Endometrial microvascular endothelial cells (primary cell): ENCODE data around the gene HK2. TPM values are rescaled to one million over a fixed set of nuclear protein-coding genes. Genes with fewer than 3 reads are reported as not detected.

Experiments used
- in situ Hi-C: cut with HindIII; loops from 2 replicates; pipeline ENCODE4 v1.10.0; 2017; ENCODE audit warnings: low sequenced_read_pairs, low pct_unique_long_range_greater_than_20kb; ENCODE audit errors: inconsistent ontology term
- total RNA-seq: library from RNA; depleted of rRNA; stranded (reverse); fragments of >200 nt; gene quantifications from one replicate; pipeline ENCODE4 v1.2.3, GENCODE V29; 2015; ENCODE audit errors: inconsistent ontology term

HK2 gene
- total RNA-seq, 1 donor from 2014 or later: 8.0 TPM

DNA sequence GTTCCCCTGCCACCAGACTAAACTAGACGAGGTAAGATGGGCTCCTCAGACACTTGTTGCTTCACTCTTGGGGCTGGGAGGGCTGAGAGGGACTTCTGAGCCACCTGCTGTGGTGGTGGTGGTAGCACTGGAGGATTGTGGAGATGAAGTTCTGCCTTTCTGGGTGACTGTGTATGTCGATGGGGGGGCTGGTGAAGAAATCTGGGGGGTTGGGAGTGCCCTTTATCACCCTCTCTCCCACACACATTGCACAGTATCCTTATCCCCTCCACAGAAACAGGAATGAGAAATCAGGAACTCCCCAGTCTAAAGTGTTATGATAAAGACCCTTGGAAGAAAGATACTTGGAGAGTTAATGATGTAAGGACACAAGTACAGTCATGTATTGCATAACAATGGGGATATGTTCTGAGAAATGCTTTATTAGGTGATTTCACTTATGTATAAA, 38.5 kb downstream of the HK2 start:
- in situ Hi-C loops: no loop called here

DNA sequence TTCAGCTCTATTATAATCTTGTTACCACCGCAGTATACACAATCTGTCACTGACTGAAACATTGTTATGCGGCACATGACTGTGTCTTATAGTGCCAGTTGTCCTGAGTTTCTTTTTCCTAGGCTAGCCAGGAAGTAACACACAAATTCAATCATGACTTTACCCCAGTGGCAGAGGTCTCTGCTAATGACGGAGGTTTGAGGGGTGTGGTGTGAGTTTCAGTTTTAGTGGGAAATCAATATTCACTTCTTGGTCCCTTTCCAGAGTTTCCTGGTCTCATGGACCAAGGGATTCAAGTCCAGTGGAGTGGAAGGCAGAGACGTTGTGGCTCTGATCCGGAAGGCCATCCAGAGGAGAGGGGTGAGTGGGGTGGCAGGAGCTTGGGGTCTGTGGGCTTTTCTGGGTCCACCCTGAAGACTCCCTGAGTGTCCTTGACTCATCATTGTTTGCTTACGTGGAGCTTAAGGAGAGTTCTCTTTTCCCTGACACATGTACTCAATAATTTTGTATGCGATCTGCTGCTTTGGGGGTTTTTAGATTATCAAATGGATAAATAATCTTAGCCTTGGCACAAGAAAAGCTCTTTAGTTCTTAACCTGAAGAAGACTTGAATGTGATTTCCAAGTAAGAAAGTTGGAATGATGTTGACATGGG, 39.2 kb downstream of the HK2 start:
- in situ Hi-C loops: no loop called here

DNA sequence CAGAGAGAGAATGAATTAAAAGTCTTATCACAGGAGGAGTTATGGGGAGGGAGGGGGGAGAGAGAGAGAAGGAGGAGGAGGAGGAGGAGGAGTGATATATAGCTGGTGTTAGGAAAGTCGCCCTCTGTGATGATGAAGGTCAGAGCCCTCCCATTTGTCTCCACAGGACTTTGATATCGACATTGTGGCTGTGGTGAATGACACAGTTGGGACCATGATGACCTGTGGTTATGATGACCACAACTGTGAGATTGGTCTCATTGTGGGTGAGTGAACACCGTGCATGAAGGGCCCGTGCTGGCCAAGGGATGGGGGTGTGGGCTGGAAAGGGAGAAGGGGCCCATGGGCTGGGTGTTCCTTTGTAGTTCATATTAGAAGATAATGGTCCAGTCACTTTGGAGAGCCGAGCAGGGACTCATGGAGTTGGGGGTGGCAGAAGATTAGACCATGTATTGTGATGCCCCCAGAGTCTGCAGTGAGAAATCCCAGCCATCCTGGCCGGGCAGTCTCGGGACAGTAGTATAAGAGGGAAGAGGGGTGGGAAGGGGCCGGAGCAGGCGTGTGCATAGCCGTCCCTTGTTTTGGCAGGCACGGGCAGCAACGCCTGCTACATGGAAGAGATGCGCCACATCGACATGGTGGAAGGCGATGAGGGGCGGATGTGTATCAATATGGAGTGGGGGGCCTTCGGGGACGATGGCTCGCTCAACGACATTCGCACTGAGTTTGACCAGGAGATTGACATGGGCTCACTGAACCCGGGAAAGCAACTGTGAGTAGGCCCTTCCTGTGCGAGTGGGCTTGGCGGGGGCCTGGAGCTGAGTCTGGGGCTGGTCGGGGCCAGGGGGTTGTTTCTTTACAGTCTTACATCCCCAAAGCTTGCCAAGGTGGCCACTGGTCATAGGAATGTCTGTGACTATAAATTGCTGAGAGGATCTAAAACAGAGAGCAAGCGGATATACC, 40.0 kb downstream of the HK2 start:
- in situ Hi-C loops: no loop called here

DNA sequence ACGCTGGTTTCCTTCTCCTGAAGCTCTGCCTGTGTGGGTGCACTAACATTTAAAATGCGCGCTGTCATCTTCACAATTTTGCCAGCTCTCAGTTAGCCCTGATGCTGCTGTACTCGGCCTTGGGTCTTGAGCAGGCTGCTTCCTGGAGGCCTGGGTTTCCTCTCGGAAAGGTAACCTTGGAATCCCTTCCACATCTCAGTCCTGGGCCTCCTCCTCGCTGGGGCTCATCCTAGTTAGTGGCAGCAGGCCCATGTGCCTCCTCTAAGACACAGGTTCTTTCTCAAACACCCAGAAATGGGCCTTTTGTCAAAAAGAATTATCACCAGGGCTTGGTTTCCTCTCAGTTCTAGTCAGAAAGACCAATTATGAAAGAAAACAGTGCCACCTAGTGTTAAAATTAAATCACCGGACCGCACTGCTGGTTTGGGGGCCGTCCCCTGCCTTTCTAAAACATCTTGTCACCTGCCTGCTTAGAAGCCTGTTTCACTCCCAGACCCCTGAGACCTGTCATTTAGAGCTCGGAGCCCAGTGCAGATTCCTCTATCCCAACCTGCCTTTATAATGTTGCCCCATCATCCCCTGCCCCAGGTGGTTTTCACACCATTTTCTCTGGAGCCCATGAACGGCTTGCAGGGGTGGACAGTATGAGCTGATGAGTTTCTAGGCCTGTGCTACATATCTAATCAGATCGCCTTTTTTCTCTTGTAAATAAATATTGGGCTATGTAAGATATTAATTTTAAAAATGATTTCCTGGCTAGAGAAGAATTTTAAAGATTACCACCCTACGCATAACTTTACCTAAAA, 42.4 kb downstream of the HK2 start:
- in situ Hi-C loops: no loop called here

DNA sequence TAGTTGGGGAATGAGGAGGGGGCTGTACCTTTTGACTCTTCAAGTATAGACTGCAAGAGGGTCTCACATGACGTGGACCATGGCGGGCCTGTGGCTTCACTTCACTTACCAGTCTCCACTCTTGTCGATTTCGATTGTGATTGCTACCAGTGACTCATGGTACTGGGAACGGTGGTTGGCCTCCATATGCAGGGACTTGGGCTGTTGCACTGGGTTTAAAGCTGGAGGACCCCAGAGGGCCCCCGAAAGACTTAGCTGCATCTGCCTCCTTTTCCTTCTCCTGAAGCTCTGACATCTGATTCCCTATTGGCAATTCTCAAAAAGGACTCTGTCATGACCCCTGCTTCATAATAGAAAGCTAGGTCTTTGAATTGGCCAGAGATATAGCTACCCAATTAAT, 43.4 kb downstream of the HK2 start:
- in situ Hi-C loops: no loop called here

DNA sequence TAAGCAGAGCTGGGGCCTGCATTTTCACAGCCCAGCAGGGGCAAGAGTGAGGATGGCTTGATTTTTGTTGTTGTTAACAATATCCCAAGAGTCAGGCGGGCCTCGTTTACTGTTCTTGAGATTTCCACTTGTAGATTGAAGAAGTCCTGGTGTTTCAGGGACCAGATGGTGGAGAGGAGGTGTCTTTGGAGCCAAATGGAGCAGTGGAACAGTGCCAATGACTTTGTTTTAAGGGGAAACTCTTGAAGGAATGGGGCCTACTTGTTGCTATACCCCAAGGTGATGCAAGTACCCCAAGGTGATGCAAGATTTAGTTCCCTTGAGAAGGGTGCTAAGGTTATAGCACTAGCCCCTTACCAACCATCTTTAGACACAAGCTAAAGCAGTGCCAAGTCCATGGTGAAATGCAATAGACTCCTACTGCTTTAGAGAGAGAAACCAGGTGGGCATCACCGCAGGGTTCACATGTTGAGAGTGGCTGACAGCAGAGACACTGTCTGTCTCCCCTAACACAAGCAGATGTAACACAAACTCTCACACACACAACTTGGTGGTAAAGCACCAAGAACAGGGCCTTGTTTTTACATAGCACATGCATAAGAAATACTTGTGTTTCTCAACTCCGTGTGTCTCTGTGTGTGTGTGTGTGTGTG, 44.0 kb downstream of the HK2 start:
- in situ Hi-C loops: no loop called here

DNA sequence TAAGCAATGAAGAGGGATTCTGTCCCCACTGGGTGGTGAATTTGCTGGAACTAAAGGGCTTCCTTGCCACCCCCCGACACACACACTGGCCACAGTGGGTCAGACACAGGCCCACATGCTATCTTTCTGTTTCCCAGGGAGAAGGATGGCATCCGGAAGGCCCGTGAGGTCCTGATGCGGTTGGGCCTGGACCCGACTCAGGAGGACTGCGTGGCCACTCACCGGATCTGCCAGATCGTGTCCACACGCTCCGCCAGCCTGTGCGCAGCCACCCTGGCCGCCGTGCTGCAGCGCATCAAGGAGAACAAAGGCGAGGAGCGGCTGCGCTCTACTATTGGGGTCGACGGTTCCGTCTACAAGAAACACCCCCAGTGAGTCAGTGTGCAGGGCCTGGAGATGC, 44.6 kb downstream of the HK2 start:
- in situ Hi-C loops: no loop called here

DNA sequence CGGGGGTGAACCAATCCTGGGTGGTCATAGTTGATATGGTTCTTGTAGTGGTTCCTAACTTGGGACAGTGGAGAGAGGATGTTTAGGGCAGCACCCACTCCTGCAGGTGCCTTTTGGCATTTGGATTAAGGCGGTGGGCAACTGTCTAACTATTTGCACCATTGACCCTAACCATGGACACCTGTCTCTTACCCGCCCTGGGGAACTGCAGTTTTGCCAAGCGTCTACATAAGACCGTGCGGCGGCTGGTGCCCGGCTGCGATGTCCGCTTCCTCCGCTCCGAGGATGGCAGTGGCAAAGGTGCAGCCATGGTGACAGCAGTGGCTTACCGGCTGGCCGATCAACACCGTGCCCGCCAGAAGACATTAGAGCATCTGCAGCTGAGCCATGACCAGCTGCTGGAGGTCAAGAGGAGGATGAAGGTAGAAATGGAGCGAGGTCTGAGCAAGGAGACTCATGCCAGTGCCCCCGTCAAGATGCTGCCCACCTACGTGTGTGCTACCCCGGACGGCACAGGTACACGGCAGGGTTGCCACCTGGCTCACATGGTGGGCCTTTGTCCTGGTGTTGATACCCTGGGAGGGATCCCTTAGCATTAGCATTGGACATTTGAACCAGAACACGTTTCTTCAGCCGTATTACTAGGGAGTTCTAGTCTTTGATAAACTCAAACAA, 46.3 kb downstream of the HK2 start:
- in situ Hi-C loops: no loop called here

DNA sequence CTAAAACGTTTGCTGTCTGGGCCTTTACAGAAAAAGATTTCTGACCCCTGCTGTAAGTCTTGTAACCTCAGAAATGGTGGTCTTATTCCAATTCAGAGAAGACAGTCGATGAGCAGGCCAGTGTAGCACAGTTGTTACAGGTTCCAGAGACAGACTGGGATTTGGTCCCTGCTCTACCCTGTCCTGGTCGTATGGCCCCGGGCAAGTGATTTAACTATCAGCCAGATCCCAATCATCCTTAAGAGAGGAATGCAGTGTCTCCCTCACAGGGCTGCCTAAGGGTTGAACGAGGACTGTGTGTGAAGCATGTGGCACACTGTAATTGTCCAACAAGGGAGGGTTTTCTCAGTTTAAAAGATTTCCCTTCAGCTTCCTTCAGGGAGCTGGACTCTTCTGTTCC, 47.2 kb downstream of the HK2 start:
- in situ Hi-C loops: no loop called here

DNA sequence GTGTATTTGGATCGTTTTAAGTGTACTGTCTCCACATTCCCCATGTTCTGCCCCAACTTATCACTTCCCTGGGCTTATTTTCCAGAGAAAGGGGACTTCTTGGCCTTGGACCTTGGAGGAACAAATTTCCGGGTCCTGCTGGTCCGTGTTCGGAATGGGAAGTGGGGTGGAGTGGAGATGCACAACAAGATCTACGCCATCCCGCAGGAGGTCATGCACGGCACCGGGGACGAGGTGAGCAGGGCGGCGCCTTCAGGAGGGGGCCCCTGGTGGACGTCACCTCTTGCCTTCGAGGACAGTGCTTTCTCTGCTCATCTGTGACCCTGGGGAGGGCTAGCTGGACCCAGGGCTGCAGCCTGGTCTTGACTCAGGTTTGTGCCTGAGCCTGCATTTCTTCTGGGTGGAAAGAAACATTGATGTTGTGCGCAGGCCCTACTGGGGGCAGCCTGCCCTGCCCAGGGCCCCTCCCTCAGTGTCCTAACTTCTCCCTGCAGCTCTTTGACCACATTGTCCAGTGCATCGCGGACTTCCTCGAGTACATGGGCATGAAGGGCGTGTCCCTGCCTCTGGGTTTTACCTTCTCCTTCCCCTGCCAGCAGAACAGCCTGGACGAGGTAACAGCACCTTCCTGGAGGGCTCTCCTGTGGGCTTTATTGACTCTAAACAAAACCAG, 47.8 kb downstream of the HK2 start:
- in situ Hi-C loops: no loop called here

DNA sequence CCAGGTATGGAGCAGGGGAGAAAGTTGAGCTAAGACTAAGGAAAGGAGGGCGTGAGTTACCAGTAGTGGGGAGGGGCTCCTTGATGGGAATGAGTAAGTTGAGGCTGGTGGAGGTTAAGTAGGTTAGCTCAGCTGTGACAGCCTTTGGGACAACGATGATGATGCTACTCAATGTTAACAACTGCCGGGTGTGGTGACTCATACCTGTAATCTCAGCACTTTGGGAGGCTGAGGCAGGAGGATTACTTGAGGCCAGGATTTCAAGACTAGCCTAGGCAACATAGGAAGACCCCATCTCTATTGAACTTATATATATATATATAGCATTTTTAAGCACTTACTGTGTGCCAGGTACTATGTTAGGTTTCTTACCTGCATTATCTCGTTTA, 48.4 kb downstream of the HK2 start:
- in situ Hi-C loops: no loop called here

DNA sequence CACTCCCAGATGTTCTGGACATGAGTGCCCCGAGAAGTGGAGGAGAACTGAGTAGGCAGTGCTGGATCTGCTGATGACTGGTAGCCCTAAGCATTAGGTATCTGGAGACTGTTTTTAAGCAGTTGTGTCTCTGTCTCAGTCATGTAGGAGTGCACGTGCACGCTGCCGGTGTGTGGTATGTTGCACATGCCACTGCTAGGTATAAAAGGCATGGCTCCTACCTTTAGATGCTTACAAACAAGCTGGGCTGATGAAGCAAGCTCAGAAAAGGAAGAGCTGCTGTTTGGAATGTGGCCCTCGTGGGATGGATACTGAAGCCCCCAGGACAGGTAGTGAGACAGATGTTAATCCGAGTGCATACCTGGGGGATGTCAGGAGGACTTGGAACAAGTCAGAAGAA, 49.1 kb downstream of the HK2 start:
- in situ Hi-C loops: no loop called here

DNA sequence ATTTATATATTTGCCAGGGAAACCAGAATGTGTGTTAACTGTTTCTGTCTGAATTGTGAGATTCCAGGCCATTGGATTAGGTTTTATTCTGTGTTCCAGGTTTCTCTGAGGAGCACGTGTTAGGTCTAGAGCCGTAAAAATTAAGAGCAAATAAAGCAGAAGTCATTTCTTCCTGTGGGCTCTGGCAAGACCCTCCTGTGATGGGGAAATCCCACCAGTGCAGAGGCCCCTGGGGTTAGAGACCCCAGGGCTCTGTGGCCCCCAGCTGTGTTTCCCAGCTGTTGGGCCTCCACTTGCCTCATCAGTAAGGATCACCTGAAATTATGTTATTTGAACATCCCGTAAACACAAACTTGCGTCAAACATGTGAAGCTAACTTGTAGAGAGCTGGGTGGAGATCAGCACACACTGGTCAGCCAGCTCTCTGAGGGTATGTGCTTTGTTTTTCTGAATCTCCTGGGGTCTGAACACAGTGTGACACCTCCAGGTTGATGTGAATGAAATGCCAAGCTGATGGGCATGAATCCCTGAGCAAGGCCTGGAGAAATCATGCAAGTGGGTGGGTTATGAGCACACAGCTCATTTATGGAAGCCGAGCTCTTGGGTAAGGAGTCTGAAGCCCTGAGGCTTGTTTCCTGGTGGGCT, 50.3 kb downstream of the HK2 start:
- in situ Hi-C loops: no loop called here

DNA sequence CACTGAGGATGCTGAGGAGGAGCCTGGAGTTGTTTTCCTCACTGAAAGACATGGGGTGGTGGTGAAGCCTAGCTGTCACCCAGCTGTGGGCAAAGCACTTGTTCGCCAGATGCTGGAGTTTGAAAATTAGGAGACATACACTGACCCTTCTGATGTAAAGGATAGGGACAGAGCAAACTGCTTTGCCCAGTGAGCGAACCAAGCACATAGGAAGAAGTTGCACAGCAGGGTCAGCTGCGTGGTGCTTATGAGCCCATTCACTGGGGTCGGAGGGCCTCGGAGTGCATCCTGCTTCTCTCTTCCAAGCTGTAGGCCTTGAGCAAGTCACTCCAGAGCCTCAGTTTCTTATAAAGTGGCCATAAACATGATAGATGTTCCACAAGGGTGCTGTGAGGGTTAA, 50.9 kb downstream of the HK2 start:
- in situ Hi-C loops: no loop called here

DNA sequence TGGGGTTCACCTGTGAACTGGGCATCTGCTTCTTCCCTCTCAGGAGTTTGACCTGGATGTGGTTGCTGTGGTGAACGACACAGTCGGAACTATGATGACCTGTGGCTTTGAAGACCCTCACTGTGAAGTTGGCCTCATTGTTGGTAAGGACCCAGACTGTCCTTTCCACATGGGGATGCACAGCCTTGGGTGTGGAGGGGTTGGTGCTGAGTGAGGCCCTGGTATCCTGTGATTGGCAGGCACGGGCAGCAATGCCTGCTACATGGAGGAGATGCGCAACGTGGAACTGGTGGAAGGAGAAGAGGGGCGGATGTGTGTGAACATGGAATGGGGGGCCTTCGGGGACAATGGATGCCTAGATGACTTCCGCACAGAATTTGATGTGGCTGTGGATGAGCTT, 52.3 kb downstream of the HK2 start:
- in situ Hi-C loops: no loop called here

DNA sequence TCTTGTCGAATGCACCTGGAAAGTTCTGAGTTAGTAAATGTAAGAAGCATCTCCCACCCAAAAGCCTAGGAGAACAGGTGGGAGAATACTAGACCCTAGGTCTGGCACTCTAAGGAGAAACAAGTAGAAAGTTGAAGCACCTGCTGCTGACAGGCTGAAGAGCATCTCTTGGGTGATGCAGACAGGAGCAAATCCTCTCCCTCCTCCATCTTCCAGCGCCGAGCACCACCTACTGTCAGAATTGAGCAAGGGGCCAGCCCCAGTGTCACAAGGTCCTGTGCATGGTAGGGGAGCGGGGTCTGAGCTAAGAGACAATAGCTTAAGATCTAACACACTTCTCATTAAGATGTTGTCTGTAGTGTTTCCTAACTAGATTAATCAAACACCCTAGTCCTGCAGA, 52.9 kb downstream of the HK2 start:
- in situ Hi-C loops: no loop called here

DNA sequence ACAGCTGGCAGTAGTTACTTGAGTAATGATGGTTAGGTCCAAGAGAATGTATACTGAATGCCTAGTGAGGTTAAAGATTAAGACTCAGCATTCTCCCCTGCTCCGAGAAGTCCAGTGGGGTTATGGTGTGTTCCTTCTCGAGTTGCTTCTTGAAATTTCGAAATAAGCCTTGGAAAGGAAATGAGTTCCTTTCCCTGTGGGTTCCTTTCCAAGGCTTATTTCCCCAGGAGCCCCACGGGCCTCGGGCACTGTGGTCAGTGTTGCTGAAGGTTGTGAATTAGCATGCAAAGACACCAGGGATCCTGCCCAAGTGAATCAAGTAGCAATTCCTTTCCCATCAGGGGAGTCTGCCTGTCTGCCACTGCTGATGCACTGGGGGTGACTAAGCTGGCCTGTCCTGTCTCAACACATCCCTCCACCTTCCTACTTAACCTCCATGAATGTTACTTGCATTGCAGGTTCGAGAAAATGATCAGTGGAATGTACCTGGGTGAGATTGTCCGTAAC, 53.6 kb downstream of the HK2 start:
- in situ Hi-C loops: no loop called here
